Pancreas (tissue), 10 donors: ENCODE measurements around the gene DYNC2H1. TPM values are rescaled to one million over a fixed set of nuclear protein-coding genes. Genes with fewer than 3 reads are reported as not detected.

Source experiments
- ATAC-seq, 4 donors: fragments of 200-7000 bp; cut with Tn5 transposase; one replicate each; pipeline versions ENCODE4 v1.8.0 to v1.9.1; 2020; ENCODE audit warnings: mild to moderate bottlenecking in 4 of 4, moderate library complexity in 4 of 4
- DNase-seq, 6 donors: peaks; one replicate each; pipeline ENCODE4 v3.0.0-alpha.2; 2020
- FAIRE-seq: peaks from 2 replicates; lab custom pipeline; 2012; peaks lifted over from hg19 to GRCh38; lab: Jason Lieb, UNC
- H3K27ac ChIP-seq, 4 donors: fragments of 200-600 bp; sonication (generic); 1 replicate in 3 of 4; 2 replicates in 1 of 4; pipeline versions ENCODE4 v1.5.0 to v1.8.0; 2020
- H3K27me3 ChIP-seq, 4 donors: fragments of 200-600 bp; one replicate each; pipeline ENCODE4 v1.8.0; 2021
- H3K36me3 ChIP-seq, 3 donors: fragments of 200-600 bp; sonication (generic) in 1 of 3; one replicate each; pipeline versions ENCODE4 v1.5.0 to v1.8.0; 2020 to 2021
- H3K4me1 ChIP-seq, 3 donors: fragments of 200-600 bp; one replicate each; pipeline ENCODE4 v1.8.0; 2021
- H3K4me3 ChIP-seq, 4 donors: fragments of 200-600 bp; sonication (generic) in 2 of 4; one replicate each; pipeline versions ENCODE4 v1.5.0 to v1.8.0; 2020 to 2021
- H3K9me3 ChIP-seq, 4 donors: fragments of 200-600 bp; one replicate each; pipeline ENCODE4 v1.8.0; 2021
- CTCF ChIP-seq, 4 donors: fragments of 200-600 bp; sonication (generic) in 3 of 4; IDR thresholded peaks; one replicate each; pipeline versions ENCODE4 v1.5.0 to v1.8.0; 2021; ENCODE audit warnings: antibody characterized with exemption in 4 of 4
- WGBS, 2 donors: extraction: QIAGEN DNeasy Blood & Tissue Kit; methylation state at CpG; one replicate each; pipeline ENCODE4 v1.1.7; 2013; 5-methylcytosine and 5-hydroxymethylcytosine counted together
- intact Hi-C, 3 donors: fragments of 100-400 bp; cut with DNase I; formaldehyde crosslinking; loops; one replicate each; pipeline versions ENCODE4 v1.11.1 to v1.14.2; 2022
- polyA plus RNA-seq, 2 donors: library from polyadenylated mRNA; stranded (reverse); fragments of 200-250 nt; gene quantifications; one replicate each; pipeline ENCODE4 v1.2.3, GENCODE V29; 2013
- total RNA-seq, 6 donors: library from RNA; stranded (reverse); fragmentation: NEBNext Ultra II Directional in 4 of 6; extraction: Animal tissue kit (Norgen Biotek cat#: 25700) in 4 of 6; gene quantifications; one replicate each; pipeline versions ENCODE4 v1.2.1 to v1.2.4, GENCODE V29; 2021 to 2023
- donor health status: healthy with polysubstance abuse.
- donor health status: DM: no; HTN: no; CAD: no; lungs with moderate emphysema.
- donor health status: DM: no; HTN: no; CAD: no.
- donor health status: control.
- donor health status: control.
- donor health status: Bipolar disorder and iron deficiency.
- donor health status: DM: yes; HTN: yes; CAD: no.
- donor health status: DM: no; HTN: no; CAD: no.
- donor health status: DM: no; HTN: no; CAD: no.
- donor health status: DM: yes; HTN: yes; CAD: no.

Gene DYNC2H1
- total and polyA plus RNA-seq, 8 donors = 6.6 to 15.2 (median 8.4) TPM

GRCh38 chr11:103091801-103092524 is 17.3 kb upstream of the DYNC2H1 start, which contains the start of gene DCUN1D5:
Gene DCUN1D5 (minus strand): TSS chr11:103092160. CDS start chr11:103091872, 288 bp downstream.
- DNase-seq = peak; percentile 95 to 98 (median 97)
- Histone ChIP-seq H3K4me3 (peak within 1 kb of the TSS; percentile 85 to 93 (median 88)), H3K27ac (peak within 1 kb of the TSS; percentile 47 to 82 (median 74)), H3K36me3 (no peaks in the 10 kb centered on the region), H3K27me3 (peaks cover 0 to 3% (median 0%) of the 10 kb centered on the region in 4 donors), H3K9me3 (no peaks in the 10 kb centered on the region), H3K4me1 (peaks cover 4 to 24% (median 8%) of the 10 kb centered on the region in 3 donors)
- ATAC-seq = peak; percentile 99 to 100 (median 100)
- TF ChIP-seq CTCF (IDR thresholded peaks at IDR 0.05) = no peak
- 0 to 1% methylated on average over 53 to 54 of the region's 54 CpGs for WGBS, 2 donors
- intact Hi-C loops = no loop called here
- peak; percentile 54 for FAIRE-seq

- intact Hi-C loops = no loop called here
- DNase-seq (no peak), ATAC-seq (no peak), FAIRE-seq (no peak)
- Histone ChIP-seq H3K36me3 (no peaks in the 10 kb centered on the region), H3K4me1 (no peaks in the 10 kb centered on the region), H3K9me3 (no peaks in the 10 kb centered on the region), H3K27me3 (peaks cover 0 to 8% (median 0%) of the 10 kb centered on the region in 4 donors), H3K27ac (no peak overlapping the region), H3K4me3 (no peak overlapping the region)
- no peak for TF ChIP-seq CTCF (IDR thresholded peaks at IDR 0.05)
These were observed 11.9 kb upstream of the DYNC2H1 start for GRCh38 chr11:103097279-103097678.

- TF ChIP-seq CTCF (IDR thresholded peaks at IDR 0.05) = no peak
- H3K4me1 ChIP-seq = peaks cover 0 to 4% (median 0%) of the 10 kb centered on the region in 3 donors
- intact Hi-C loops = no loop called here
- peak overlapping the region; percentile 45 to 68 (median 50) for H3K4me3 ChIP-seq
- no peaks in the 10 kb centered on the region for H3K27me3 ChIP-seq
- peak in 1 of 6 donors; percentile 54 for DNase-seq
- H3K36me3 ChIP-seq = no peaks in the 10 kb centered on the region
- H3K27ac ChIP-seq = peak overlapping the region; percentile 9 to 64 (median 53)
- no peak for FAIRE-seq
- ATAC-seq = peak; percentile 1 to 48 (median 10)
- 21 to 22% methylated on average over 26 of the region's 26 CpGs for WGBS, 2 donors
- H3K9me3 ChIP-seq = no peaks in the 10 kb centered on the region
These were observed 677 bp downstream of the DYNC2H1 start for GRCh38 chr11:103109818-103110388.

GRCh38 chr11:103110391-103110790 is 1.2 kb downstream of the DYNC2H1 start:
- DNase-seq = no peak
- intact Hi-C loops = no loop called here

More at GRCh38 chr11:103110391-103110790, 1.2 kb downstream of the DYNC2H1 start:
- TF ChIP-seq CTCF (IDR thresholded peaks at IDR 0.05) = no peak
- Histone ChIP-seq H3K36me3 (no peaks in the 10 kb centered on the region), H3K27ac (no peak overlapping the region), H3K27me3 (no peaks in the 10 kb centered on the region), H3K9me3 (no peaks in the 10 kb centered on the region), H3K4me1 (peaks cover 0 to 4% (median 0%) of the 10 kb centered on the region in 3 donors), H3K4me3 (peak overlapping the region in 1 of 4 donors; percentile 51)
- ATAC-seq (no peak), FAIRE-seq (no peak)
